ENCODE data around the gene SLC35E1.
"Not testable (repeated sequence)": the region's sequence is repeated elsewhere in the genome, so short reads cannot be mapped to it uniquely, and the experiment has no call there.

The SLC35E1 gene

DNA sequence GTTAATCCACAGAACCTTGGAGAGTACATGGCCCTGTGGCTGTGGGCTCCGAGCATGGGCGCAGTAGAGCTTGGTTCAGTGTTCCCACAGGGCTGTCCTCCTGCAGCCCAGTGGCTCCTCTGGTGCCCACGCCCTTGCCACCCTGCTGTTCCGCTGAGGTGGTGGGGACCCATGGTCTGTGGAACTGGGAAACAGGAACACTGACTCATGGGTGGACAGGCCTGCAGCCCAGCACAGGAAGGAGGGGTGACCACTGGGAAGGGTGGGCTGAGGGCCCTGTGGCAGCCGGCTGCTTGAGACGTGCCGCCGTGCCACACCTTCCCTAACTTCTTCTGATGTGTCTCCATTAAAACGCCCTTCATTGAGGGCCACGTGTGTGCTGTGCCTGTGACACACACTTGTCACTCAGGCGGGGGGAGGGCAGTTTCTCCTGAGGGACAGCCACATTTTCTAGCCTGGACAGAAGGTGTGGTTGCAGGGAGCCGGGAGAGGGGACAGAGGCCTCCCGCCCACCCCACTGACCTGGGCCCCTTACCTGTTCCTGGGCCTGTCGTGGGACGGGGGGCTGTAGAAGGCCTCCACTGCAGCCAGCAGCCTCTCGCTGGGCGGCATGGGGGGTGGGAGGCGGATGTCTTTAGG lies 51.1 kb downstream of the SLC35E1 start:
- no peak for DNase-seq

DNA sequence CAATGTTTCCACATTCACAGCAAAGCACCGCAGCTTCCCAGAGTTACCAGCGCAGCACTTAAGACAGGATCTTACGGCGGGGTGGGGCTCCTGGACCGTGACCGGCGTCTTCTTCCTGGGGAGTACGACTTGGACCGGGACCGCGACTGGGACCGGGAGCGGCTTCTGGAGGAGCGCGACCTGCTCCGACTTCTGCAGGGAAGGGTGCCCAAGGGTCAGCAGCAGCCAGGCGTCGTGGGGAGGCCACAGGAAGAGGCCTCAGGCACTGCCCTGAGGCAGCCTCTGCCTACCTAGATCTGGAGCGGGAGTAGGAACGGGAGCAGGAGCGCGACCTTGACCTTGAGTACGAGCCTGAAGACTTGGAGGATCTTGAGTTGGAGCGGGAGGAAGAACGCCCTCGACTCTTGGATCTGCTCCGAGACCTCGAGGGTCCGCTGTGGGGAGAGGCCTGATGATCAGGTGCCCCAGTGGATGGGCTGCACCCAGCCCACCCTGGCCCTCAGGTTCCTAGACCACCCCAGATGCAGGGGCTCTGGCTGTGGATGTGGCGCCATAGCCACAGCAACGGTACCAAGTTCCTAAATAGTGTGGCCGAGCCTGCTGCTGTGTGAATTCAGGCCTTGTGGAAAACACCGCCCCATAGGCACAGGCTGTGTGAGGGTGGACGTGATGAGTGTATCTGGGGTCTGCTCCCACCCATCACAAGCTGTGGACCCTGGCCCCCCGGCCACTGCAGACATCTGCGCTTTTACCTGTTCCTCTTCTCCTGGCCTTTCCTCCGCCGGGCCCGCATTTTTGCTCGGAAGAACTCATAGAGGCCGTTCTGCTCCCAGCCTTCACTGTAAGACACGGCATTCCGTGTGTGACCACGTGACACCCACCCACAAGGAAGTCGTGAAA lies 51.9 kb downstream of the SLC35E1 start:
- no peak for DNase-seq

DNA sequence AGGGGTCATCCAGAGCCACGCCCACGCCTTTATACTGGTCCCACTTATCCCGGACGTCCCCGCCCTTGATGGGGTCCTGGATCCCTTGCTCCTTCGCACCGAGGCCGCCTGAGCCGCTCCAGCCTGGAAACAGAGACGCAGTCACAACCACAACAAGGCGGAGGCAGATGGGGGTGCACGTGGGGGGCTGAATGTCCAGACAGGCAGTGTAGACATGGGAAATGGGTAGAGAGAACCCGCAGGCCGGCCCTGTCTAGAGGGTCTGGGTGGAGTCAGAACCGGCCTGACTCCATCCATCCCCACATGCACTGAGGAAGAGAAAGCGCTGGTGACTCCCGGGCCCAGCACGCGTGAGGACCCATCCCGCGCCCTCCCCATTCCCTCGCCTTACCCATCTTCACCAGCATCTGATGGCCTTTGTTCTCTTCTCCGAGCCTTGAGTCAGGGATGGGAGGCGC lies 53.0 kb downstream of the SLC35E1 start:
- no peak for DNase-seq

DNA sequence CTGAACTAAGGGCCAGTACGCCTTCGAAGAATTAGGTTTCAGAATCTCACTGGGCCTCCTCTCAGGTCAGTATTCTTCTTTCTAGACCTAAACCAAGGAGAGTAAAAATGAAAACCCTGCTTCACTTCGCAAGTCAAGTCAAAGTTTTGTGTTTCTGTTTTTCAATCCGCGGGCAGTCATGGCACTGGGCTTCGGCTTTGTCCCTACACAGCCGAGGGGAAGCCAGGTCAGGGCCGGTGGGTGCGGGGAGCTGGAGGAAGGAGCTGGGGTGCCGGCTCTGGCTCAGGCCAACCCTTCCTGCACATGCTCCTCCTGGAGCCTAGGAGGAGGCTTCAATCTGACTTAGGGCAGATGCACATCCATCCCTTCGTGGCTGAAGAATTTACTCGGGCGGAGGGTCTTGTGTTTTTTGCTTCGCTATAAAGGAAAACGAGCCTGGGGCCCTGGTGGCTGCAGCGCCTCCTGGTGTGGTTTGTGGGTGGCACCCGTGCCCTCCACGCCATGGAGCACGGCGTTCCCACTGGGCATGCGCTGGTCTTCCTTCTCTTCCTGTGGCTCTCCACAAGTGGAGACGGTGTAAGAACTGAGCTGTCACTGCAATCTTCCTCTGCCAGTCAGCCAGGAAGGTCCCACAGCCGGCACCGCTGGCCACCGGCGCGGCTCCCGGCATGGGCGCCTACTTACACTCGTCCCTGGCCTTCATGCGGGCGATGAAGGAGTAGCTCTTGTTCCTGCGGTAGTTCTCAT lies 53.6 kb downstream of the SLC35E1 start:
- DNase-seq = no peak

- no peak for DNase-seq
Measured at GRCh38 chr19:16518061-16518460, 54.2 kb downstream of the SLC35E1 start.

DNA sequence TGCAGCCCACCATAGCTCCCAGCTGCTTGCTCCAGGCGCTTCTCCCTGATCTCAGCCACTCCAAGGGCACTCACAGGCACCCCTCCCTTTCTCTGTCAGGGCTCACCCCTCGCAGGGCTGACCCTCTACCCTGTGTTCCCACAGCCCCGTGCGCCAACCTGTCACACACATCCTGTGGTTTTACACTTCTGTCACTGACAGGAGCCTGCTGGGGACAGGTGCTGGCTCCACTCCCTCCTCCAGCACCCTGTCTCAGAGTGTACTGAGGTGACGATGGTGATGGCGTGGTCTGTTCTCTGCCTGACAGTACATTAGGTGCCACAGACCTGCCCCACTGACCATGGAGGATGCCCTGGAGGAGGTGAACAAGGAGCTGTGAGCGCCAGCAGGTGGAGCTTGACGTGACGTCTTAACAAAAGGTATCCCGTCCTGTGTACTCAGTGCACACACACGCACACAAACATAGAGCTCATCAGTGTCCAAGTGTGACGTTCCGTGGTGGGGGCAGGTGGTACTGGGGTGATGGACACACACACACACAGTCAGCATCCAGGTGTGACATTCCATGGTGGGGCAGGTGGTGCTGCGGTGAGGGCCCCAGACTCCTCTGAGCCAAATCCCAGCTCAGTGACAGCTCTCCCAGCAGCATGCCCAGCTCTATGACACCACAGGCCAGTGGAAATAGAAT lies 55.1 kb downstream of the SLC35E1 start:
- DNase-seq = no peak

GRCh38 chr19:16516381-16516780 lies 55.8 kb downstream of the SLC35E1 start:
- DNase-seq = no peak

DNA sequence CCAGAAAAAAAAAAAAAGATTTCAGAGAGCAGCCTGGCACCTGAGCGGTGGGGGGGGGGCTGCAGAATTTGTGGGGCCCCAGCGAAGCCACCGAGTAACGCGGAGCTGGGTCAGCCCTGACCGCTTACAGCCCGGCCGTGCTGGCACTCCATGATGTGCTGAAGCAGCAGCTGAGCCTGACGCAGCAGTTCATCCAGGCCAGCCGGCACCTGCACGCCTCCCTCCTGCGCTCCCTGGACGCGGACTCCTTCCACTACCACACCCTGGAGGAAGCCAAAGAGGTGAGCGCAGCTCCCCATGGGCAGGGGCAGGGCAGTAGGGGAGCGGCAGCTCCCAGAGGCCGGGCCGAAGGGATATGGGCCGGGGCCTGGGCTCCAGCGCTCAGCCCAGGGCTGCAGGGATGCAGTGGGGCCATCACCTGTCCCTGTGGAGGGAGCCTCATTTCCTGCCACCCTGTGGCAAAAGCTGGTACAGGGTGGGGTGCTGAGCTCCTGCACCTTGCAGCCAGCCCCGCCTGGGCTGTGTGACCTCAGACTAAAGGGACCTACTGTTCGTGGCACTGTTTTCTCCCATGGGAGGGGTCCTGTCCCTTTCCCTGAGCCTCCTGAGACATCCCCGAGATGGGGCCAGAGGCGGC lies 57.7 kb downstream of the SLC35E1 start:
- no peak for DNase-seq

- DNase-seq = not testable (repeated sequence)
Measured at GRCh38 chr19:16512611-16513010, 59.6 kb downstream of the SLC35E1 start.

DNA sequence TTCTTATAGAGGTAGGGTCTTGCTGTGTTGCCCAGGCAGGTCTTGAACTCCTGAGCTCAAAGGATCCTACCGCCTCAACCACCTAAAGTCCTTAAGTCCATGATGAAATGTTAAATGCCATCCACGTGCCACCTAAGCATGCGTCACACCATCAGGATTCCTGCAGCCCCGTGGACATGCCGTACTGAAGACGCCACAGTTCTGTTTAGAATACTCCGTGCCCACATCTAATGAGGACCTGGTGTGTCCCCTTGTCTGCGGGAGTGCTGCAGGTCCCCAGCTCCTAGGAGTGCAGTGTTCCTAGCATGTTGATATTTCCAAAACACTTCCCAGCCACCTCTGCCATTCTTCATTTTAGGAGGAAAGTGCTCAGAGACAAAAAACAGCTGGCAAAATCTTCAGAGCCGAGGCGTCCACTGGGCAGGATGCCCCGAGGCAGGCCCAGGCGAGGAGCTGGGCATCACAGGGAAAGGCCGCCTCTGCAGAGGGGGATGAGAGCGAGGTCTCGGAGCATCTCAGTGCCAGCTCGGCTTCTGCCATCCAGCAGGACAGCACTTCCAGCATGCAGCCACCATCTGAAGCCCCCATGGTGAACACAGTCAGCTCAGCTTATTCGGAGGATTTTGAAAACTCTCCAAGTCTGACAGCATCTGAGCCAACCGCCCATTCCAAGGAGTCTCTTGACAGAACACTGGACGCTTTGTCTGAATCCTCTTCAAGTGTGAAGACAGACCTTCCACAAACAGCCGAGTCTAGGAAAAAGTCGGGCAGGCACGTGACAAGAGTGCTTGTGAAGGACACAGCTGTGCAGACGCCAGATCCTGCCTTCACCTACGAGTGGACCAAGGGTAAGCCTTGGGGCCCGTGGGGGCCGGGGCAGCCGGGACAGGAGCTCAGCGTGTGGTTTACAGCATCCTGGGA lies 62.8 kb downstream of the SLC35E1 start:
- DNase-seq = no peak

DNA sequence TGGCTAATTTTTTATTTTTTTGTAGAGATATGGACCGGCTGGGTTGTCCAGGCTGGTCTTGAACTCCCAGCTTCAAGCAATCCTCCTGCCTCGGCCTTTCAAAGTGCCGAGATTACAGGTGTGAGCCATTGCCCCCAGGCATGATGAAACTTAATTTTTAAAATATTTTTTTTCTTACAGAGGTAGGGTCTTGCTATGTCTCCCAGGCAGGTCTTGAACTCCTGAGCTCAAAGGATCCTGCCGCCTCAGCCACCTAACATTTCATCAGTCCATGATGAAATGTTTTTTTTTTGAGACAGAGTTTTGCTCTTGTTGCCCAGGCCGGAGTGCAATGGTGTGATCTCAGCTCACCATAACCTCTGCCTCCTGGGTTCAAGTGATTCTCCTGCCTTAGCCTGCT lies 63.7 kb downstream of the SLC35E1 start:
- no peak for DNase-seq

DNA sequence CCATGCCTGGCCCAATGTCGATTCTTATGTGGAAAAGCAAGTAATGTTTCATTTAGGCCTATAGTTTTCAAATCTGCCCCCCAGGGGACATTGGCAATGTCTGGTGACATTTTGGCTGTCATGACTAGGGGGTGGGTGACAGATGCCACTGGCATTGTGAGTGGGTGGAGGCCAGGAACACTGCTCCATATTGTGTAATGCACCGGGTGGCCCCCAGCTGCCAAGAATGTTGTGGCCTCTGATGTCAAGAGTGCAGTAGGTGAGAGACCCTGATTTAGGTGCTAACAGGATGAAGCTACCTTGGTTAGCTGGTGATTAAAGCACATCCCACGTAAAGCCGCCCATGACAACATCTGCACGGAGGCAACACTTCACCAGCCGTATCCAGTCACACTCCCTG lies 65.3 kb downstream of the SLC35E1 start:
- DNase-seq = no peak

- not testable (repeated sequence) for DNase-seq
Measured at GRCh38 chr19:16506161-16506560, 66.1 kb downstream of the SLC35E1 start.

GRCh38 chr19:16504271-16504670 lies 67.9 kb downstream of the SLC35E1 start:
- DNase-seq = no peak

Measured in RPMI8226 (cell line).